GM21786 (cell line): ENCODE data around the gene ABCA12.

Experiments
- ATAC-seq: cut with Tn5 transposase; IDR thresholded peaks from one replicate; pipeline ENCODE4 v1.9.1; 2021; ENCODE audit not compliant: unreplicated experiment

The ABCA12 gene

GRCh38 chr2:215052404-215052803 lies 86.0 kb downstream of the ABCA12 start:
- ATAC-seq: no peak

GRCh38 chr2:215049341-215049740 lies 89.1 kb downstream of the ABCA12 start:
- no peak for ATAC-seq

GRCh38 chr2:215038421-215038820 lies 100.0 kb downstream of the ABCA12 start:
- ATAC-seq: no peak

GRCh38 chr2:215036314-215036713 lies 102.1 kb downstream of the ABCA12 start:
- no peak for ATAC-seq

GRCh38 chr2:215034154-215034553 lies 104.3 kb downstream of the ABCA12 start:
- no peak for ATAC-seq

GRCh38 chr2:215032153-215032552 lies 106.3 kb downstream of the ABCA12 start:
- no peak for ATAC-seq

GRCh38 chr2:215031321-215031720 lies 107.1 kb downstream of the ABCA12 start:
- no peak for ATAC-seq

- no peak for ATAC-seq
These were observed 108.5 kb downstream of the ABCA12 start for GRCh38 chr2:215029936-215030335.

GRCh38 chr2:215028231-215028630 lies 110.2 kb downstream of the ABCA12 start:
- ATAC-seq: no peak

GRCh38 chr2:215027779-215028178 lies 110.6 kb downstream of the ABCA12 start:
- ATAC-seq: no peak

GRCh38 chr2:215022910-215023309 lies 115.5 kb downstream of the ABCA12 start:
- no peak for ATAC-seq

GRCh38 chr2:215022418-215022817 lies 116.0 kb downstream of the ABCA12 start:
- ATAC-seq: no peak

GRCh38 chr2:215020283-215020682 lies 118.1 kb downstream of the ABCA12 start:
- ATAC-seq: no peak

- peak; percentile 46 for ATAC-seq
These were observed 118.8 kb downstream of the ABCA12 start for GRCh38 chr2:215019521-215020145.

GRCh38 chr2:215019085-215019484 lies 119.3 kb downstream of the ABCA12 start:
- peak; percentile 42 for ATAC-seq

GRCh38 chr2:215015421-215015820 lies 123.0 kb downstream of the ABCA12 start:
- ATAC-seq: no peak

GRCh38 chr2:215010390-215010789 lies 128.0 kb downstream of the ABCA12 start:
- ATAC-seq: no peak

- no peak for ATAC-seq
These were observed 135.4 kb downstream of the ABCA12 start for GRCh38 chr2:215003001-215003400.

- ATAC-seq: no peak
These were observed 135.9 kb downstream of the ABCA12 start for GRCh38 chr2:215002500-215002899.

GRCh38 chr2:215000721-215001120 lies 137.7 kb downstream of the ABCA12 start:
- ATAC-seq: no peak

GRCh38 chr2:214995926-214996670 lies 142.3 kb downstream of the ABCA12 start:
- ATAC-seq: peak; percentile 91

GRCh38 chr2:214995409-214995808 lies 143.0 kb downstream of the ABCA12 start:
- ATAC-seq: peak; percentile 51

GRCh38 chr2:214992911-214993310 lies 145.5 kb downstream of the ABCA12 start:
- ATAC-seq: no peak
